Epithelial cell of proximal tubule (primary cell): ENCODE results near the gene HDDC3. TPM values are rescaled to one million over a fixed set of nuclear protein-coding genes. Genes with fewer than 3 reads are reported as not detected.

Experiments
- DNase-seq: peaks from one replicate; pipeline ENCODE4 v3.0.0-alpha.2; 2011; ENCODE audit warnings: low read depth
- H3K4me3 ChIP-seq: 2 replicates; pipeline ENCODE4 v1.5.1; 2011; ENCODE audit warnings: low read depth, mild to moderate bottlenecking, low read length
- total RNA-seq: library from RNA; depleted of rRNA; stranded (reverse); fragments of >200 nt; gene quantifications from 2 replicates; pipeline ENCODE4 v1.2.3, GENCODE V29; 2015
- TF ChIP-seq, protein P1 (sequence below): conservative IDR thresholded peaks from 2 replicates; pipeline ENCODE4 v1.5.1; 2012; ENCODE audit warnings: low read depth, mild to moderate bottlenecking, low read length

HDDC3 gene
- total RNA-seq, 1 donor from 2014 or later, result 28.5 TPM

DNA sequence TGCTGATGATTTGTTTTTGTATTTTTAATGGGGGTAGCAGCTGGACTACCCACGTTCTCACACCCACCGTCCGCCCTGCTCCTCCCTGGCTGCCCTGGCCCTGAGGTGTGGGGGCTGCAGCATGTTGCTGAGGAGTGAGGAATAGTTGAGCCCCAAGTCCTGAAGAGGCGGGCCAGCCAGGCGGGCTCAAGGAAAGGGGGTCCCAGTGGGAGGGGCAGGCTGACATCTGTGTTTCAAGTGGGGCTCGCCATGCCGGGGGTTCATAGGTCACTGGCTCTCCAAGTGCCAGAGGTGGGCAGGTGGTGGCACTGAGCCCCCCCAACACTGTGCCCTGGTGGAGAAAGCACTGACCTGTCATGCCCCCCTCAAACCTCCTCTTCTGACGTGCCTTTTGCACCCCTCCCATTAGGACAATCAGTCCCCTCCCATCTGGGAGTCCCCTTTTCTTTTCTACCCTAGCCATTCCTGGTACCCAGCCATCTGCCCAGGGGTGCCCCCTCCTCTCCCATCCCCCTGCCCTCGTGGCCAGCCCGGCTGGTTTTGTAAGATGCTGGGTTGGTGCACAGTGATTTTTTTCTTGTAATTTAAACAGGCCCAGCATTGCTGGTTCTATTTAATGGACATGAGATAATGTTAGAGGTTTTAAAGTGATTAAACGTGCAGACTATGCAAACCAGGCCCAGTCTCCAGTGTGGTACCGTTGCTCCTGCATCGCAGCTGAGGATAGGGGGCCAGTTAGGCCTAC, 49.4 kb downstream of the HDDC3 start:
- no peak overlapping the region for H3K4me3 ChIP-seq
- no peak for DNase-seq
- TF ChIP-seq, protein P1, sequence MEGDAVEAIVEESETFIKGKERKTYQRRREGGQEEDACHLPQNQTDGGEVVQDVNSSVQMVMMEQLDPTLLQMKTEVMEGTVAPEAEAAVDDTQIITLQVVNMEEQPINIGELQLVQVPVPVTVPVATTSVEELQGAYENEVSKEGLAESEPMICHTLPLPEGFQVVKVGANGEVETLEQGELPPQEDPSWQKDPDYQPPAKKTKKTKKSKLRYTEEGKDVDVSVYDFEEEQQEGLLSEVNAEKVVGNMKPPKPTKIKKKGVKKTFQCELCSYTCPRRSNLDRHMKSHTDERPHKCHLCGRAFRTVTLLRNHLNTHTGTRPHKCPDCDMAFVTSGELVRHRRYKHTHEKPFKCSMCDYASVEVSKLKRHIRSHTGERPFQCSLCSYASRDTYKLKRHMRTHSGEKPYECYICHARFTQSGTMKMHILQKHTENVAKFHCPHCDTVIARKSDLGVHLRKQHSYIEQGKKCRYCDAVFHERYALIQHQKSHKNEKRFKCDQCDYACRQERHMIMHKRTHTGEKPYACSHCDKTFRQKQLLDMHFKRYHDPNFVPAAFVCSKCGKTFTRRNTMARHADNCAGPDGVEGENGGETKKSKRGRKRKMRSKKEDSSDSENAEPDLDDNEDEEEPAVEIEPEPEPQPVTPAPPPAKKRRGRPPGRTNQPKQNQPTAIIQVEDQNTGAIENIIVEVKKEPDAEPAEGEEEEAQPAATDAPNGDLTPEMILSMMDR, result no peak

DNA sequence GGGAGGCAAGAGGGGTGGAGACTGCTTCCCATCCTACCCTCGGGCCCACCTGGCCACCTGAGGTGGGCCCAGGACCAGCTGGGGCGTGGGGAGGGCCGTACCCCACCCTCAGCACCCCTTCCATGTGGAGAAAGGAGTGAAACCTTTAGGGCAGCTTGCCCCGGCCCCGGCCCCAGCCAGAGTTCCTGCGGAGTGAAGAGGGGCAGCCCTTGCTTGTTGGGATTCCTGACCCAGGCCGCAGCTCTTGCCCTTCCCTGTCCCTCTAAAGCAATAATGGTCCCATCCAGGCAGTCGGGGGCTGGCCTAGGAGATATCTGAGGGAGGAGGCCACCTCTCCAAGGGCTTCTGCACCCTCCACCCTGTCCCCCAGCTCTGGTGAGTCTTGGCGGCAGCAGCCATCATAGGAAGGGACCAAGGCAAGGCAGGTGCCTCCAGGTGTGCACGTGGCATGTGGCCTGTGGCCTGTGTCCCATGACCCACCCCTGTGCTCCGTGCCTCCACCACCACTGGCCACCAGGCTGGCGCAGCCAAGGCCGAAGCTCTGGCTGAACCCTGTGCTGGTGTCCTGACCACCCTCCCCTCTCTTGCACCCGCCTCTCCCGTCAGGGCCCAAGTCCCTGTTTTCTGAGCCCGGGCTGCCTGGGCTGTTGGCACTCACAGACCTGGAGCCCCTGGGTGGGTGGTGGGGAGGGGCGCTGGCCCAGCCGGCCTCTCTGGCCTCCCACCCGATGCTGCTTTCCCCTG, 50.2 kb downstream of the HDDC3 start:
- no peak for DNase-seq
- no peak overlapping the region for H3K4me3 ChIP-seq
- TF ChIP-seq, protein P1, result no peak

DNA sequence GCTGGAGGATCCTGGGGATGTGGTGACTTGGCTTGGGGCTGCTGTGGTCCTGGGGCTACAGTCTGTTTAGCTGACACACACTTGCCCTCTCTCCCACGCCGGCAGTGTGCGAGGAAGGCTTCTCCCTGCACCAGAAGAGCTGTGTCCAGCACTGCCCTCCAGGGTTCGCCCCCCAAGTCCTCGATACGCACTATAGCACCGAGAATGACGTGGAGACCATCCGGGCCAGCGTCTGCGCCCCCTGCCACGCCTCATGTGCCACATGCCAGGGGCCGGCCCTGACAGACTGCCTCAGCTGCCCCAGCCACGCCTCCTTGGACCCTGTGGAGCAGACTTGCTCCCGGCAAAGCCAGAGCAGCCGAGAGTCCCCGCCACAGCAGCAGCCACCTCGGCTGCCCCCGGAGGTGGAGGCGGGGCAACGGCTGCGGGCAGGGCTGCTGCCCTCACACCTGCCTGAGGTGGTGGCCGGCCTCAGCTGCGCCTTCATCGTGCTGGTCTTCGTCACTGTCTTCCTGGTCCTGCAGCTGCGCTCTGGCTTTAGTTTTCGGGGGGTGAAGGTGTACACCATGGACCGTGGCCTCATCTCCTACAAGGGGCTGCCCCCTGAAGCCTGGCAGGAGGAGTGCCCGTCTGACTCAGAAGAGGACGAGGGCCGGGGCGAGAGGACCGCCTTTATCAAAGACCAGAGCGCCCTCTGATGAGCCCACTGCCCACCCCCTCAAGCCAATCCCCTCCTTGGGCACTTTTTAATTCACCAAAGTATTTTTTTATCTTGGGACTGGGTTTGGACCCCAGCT, 51.0 kb downstream of the HDDC3 start:
- no peak for DNase-seq
- TF ChIP-seq, protein P1, result no peak
- no peak overlapping the region for H3K4me3 ChIP-seq

DNA sequence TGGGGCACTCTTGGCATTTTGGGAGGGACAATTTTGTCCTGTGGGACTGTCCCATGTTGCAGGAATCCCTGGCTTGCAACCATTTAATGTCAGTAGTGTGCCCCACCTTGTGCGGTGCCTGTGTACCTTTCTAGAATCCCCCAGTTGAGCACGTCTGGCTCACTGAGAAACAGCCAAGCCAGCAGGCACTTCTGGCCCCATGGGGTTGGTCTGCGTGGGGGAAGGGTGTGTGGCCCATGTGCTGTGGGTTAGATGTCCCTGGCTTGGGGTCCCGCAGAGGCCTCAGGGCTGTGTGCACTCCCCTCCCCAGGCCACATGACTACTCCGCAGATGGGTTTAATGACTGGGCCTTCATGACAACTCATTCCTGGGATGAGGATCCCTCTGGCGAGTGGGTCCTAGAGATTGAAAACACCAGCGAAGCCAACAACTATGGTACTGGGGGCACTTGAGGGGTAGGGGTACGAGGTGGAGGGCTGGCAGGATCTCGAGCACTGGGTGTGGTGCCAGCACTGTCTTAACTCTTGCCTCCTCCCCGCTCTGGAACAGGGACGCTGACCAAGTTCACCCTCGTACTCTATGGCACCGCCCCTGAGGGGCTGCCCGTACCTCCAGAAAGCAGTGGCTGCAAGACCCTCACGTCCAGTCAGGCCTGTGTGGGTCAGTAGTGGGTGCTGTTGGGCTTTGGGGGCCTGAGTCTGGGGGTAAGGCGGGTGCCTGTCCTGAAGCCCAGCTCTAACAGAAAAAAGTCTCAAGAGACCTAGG, 51.8 kb downstream of the HDDC3 start:
- no peak overlapping the region for H3K4me3 ChIP-seq
- TF ChIP-seq, protein P1, result no peak
- no peak for DNase-seq

Other genes with a start within 250 kb of the HDDC3 start
- gene BLM, start 215.2 kb downstream of the HDDC3 start, total RNA-seq, result 13.0 and 18.4 TPM in 2 replicates
- gene FURIN, start 64.0 kb downstream of the HDDC3 start, total RNA-seq, result 91.0 and 104 TPM in 2 replicates
- gene FES, start 48.0 kb downstream of the HDDC3 start, total RNA-seq, result 24.6 and 24.7 TPM in 2 replicates
- gene MAN2A2, start 29.2 kb downstream of the HDDC3 start, total RNA-seq, result 19.8 and 25.3 TPM in 2 replicates
- gene UNC45A, start 2.7 kb upstream of the HDDC3 start, total RNA-seq, result 30.8 and 49.5 TPM in 2 replicates
- gene RCCD1, start 22.3 kb upstream of the HDDC3 start, total RNA-seq, result 26.6 and 32.7 TPM in 2 replicates
- gene PRC1, start 62.0 kb upstream of the HDDC3 start, total RNA-seq, result 224 and 251 TPM in 2 replicates
- gene VPS33B, start 90.0 kb upstream of the HDDC3 start, total RNA-seq, result 16.0 and 17.3 TPM in 2 replicates
- gene SV2B, start 167.7 kb upstream of the HDDC3 start, total RNA-seq, result not detected in 2 replicates